Dendritic cell treated with granulocyte-macrophage colony-stimulating factor and Interleukin-4, amounts not matched to agents 40 ng/mL and 50 ng/mL, for 4 days (primary cell): ENCODE measurements around the gene MYL5.

Experiments
- H3K27ac Mint-ChIP-seq: one replicate; pipeline ENCODE4 v1.8.0; 2022; ENCODE audit warnings: mild to moderate bottlenecking, mixed read lengths
- H3K27me3 Mint-ChIP-seq: one replicate; pipeline ENCODE4 v1.8.0; 2022; ENCODE audit warnings: mild to moderate bottlenecking, mixed read lengths
- H3K36me3 Mint-ChIP-seq: one replicate; pipeline ENCODE4 v1.8.0; 2022; ENCODE audit warnings: low read depth, mixed read lengths
- H3K4me1 Mint-ChIP-seq: one replicate; pipeline ENCODE4 v1.8.0; 2022; ENCODE audit warnings: low read depth, mixed read lengths
- H3K4me3 Mint-ChIP-seq: one replicate; pipeline ENCODE4 v1.8.0; 2022; ENCODE audit warnings: mild to moderate bottlenecking, moderate library complexity, mixed read lengths
- H3K9me3 Mint-ChIP-seq: one replicate; pipeline ENCODE4 v1.8.0; 2022; ENCODE audit warnings: mixed read lengths
- intact Hi-C: fragments of 100-400 bp; cut with micrococcal nuclease; formaldehyde crosslinking; loops from one replicate; pipeline ENCODE4 v1.15.0; 2022

Gene MYL5

DNA sequence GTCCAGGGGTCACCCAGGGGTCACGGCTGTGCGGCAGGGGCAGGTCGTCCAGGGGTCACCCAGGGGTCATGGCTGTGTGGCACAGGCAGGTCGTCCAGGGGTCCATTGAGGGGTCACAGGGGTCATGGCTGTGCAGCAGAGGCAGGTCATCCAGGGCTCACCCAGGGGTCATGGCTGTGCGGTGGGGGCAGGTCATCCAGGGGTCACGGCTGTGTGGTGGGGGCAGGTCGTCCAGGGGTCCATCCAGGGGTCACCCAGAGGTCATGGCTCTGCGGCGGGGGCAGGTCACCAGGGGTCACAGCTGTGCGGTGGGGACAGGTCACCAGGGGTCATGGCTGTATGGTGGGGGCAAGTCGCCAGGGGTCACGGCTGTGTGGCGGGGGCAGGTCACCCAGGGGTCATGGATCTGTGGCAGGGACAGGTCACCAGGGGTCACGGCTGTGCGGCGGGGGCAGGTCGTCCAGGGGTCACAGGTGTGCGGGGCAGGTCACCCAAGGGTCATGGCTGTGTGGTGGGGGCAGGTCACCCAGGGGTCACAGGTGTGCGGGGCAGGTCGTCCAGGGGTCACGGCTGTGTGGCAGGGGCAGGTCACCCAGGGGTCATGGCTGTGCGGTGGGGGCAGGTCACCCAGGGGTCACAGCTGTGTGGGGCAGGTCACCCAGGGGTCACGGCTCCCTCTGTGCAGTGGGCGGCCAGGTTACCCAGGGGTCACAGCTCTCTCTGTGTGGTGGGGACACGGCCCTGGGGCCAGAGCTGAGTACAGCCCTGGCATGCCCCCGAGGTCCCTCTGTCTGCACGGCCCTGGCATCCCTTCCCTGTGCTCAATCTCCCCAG is 16.3 kb upstream of the MYL5 start:
- Mint-ChIP-seq H3K4me3 (no peak overlapping the region), H3K36me3 (no peaks in the 10 kb centered on the region), H3K27me3 (peaks cover 1% of the 10 kb centered on the region), H3K9me3 (no peaks in the 10 kb centered on the region), H3K4me1 (peaks cover 3% of the 10 kb centered on the region), H3K27ac (no peak overlapping the region)
- intact Hi-C loops: no loop called here

DNA sequence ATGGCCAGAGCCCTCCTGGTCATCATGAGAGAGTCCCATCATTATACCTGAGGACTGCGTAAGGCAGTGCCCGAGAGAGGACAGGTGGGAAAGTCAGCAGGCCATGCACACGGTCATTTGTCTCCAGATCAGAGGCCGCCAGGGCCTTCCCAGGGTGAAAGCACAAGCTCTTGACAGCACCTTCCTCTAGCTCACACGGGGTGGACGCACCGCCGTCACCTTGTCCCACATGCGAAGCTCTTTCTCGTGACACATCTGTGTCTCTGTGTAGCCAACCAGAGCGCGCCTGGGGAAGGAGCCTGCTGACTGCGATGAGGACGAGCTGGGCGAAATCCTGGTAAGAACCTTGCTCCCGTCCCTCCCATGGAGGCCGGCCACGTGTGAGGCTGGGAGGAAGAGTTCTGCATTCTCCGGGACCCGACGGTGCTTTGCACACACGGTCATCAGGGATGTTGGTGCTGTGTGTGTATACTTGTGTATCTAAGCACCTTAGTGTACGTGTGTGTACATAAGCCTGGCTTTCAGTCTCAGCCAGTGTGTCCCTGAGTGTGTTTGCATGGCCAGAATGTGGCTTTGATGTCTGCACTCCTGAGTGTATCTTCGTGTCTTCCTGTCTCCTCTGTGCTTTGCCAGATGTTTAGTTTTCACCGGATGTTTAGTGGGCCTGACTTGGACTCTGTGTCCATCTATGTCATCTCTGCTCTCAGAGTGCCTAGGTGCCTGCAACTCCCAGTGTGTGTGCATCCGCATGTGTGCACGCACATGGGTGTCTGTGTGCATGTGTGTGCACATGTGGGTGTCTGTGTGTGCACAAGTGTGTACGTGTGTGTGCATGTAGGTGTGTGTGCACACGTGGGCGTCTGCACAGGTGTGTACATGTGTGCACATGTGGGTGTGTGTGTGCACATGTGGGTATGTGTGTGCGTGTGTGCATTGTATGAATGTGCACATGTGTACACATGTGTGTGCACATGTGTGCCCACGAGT is 15.4 kb upstream of the MYL5 start:
- peaks cover 6% of the 10 kb centered on the region for H3K4me1 Mint-ChIP-seq
- H3K9me3 Mint-ChIP-seq: no peaks in the 10 kb centered on the region
- intact Hi-C loops: no loop called here
- no peak overlapping the region for H3K4me3 Mint-ChIP-seq
- peaks cover 3% of the 10 kb centered on the region for H3K27me3 Mint-ChIP-seq
- no peak overlapping the region for H3K27ac Mint-ChIP-seq
- H3K36me3 Mint-ChIP-seq: no peaks in the 10 kb centered on the region

DNA sequence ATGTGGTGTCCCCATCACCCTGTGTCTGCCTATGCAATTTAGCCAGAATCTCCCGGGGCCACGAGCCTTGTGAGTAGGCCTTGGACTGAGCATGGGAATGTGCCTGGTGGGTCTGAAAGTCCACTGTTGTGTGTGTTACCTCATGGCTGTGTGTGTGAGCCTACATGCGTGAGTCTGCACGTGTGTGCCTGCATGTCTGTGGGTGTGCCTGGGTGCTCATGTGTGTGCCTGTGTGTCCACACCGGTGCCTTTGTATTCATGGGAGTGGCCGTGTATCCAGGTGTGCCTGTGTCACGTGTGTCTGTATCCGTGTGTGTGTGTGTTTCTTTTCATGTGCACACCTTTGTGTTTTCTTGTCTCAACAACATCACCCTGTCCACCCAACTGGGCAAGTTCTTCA is 14.5 kb upstream of the MYL5 start:
- H3K27ac Mint-ChIP-seq: no peak overlapping the region

DNA sequence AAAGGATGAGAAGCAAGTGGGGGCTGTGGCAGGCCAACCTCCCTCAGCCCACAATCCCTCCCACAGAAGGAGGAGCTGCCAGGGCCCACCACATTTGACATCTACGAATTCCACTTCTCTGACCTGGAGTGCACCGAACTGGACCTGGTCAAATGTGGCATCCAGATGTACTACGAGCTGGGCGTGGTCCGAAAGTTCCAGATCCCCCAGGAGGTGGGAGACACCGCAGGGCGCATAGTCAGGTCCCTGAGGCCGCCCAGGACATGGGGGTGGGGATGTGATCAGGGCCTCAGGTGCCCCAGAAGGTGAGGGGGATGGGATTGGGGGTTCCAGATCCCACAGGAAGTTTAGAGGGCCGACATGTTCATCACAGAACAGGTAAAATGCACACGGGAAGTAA is 13.9 kb upstream of the MYL5 start:
- Mint-ChIP-seq H3K27me3 (peaks cover 3% of the 10 kb centered on the region), H3K27ac (no peak overlapping the region), H3K4me3 (no peak overlapping the region), H3K36me3 (no peaks in the 10 kb centered on the region), H3K4me1 (peaks cover 11% of the 10 kb centered on the region), H3K9me3 (no peaks in the 10 kb centered on the region)
- intact Hi-C loops: no loop called here

More for the DNA sequence above, 14.5 kb upstream of the MYL5 start:
- H3K27me3 Mint-ChIP-seq: peaks cover 3% of the 10 kb centered on the region
- peaks cover 6% of the 10 kb centered on the region for H3K4me1 Mint-ChIP-seq
- intact Hi-C loops: no loop called here
- H3K9me3 Mint-ChIP-seq: no peaks in the 10 kb centered on the region
- H3K36me3 Mint-ChIP-seq: no peaks in the 10 kb centered on the region
- H3K4me3 Mint-ChIP-seq: no peak overlapping the region

DNA sequence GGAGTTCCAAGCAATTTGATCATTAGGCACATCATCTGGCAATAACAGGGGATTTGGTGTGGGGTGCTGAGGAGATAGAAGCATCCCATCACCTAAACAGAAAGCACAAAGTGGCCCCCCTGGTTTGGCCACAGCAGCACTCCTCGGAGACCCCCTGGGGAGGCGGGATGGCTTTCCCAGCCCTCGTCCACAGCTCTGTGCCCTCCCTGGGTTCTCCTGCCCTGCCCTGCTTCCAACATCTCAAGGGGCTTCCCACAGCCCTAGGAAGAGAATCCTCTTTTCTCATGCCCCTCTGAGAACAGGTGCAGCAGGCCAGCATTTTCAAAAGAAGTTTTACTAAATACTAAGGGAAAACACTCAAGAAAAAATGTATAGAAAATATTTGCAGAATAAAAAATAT is 13.1 kb upstream of the MYL5 start:
- H3K36me3 Mint-ChIP-seq: no peaks in the 10 kb centered on the region
- H3K4me3 Mint-ChIP-seq: no peak overlapping the region
- H3K9me3 Mint-ChIP-seq: no peaks in the 10 kb centered on the region
- H3K27ac Mint-ChIP-seq: no peak overlapping the region
- peaks cover 12% of the 10 kb centered on the region for H3K4me1 Mint-ChIP-seq
- intact Hi-C loops: no loop called here
- peaks cover 3% of the 10 kb centered on the region for H3K27me3 Mint-ChIP-seq

DNA sequence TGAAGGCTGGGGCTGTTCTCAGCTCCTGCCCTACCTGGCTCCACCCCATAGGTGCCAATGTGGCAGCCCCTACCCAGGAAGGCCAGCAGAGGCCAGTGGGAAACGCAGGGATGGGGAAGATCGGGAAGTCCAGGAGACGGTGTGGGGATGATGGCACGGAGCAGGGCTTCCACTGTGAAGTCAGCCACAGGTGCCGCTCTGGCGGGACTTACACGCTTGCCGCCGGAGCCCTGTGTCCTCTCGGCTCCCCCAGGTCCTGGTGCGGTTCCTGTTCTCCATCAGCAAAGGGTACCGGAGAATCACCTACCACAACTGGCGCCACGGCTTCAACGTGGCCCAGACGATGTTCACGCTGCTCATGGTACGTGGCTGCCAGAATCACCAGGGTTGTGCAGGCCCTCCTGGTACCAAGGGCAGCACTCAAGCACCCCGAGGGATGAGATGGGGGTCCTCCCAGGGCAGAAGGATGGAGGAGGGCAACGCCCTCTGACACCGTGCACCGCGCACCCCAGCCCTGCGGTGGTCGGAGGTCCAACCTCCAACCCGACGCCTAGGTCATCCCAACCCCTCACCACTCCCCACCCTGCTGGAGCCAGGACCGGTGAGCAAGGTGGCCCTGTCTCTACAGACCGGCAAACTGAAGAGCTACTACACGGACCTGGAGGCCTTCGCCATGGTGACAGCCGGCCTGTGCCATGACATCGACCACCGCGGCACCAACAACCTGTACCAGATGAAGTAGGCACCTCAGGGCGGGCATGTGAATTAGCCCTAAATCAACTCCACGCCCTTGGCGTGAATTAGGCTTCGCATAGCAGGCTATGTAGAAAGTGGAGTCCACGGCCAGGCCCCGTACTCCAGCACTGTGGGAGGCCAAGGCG is 12.2 kb upstream of the MYL5 start:
- Mint-ChIP-seq H3K4me3 (peak overlapping the region; percentile 82), H3K27ac (no peak overlapping the region), H3K4me1 (peaks cover 12% of the 10 kb centered on the region), H3K27me3 (peaks cover 3% of the 10 kb centered on the region), H3K9me3 (no peaks in the 10 kb centered on the region), H3K36me3 (no peaks in the 10 kb centered on the region)
- intact Hi-C loops: no loop called here

DNA sequence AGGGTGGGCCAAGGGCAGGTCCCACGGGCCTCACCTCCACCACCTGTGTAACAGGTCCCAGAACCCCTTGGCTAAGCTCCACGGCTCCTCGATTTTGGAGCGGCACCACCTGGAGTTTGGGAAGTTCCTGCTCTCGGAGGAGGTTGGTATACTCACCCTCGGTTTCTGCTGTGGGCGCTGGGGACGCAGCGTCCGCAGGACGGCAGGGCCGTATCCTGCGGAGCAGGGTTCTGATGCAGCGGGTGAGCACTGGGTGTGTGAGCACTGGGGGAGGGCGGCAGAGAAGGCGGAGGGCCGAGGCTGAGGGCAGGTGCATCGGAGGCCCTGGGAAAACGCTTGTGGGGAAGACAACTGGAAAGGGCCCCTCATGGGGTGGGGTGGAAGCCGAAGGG is 11.3 kb upstream of the MYL5 start:
- Mint-ChIP-seq H3K27me3 (peaks cover 3% of the 10 kb centered on the region), H3K9me3 (no peaks in the 10 kb centered on the region), H3K27ac (peak overlapping the region; percentile 77), H3K4me1 (peaks cover 12% of the 10 kb centered on the region), H3K4me3 (peak overlapping the region; percentile 82), H3K36me3 (no peaks in the 10 kb centered on the region)
- intact Hi-C loops: no loop called here

DNA sequence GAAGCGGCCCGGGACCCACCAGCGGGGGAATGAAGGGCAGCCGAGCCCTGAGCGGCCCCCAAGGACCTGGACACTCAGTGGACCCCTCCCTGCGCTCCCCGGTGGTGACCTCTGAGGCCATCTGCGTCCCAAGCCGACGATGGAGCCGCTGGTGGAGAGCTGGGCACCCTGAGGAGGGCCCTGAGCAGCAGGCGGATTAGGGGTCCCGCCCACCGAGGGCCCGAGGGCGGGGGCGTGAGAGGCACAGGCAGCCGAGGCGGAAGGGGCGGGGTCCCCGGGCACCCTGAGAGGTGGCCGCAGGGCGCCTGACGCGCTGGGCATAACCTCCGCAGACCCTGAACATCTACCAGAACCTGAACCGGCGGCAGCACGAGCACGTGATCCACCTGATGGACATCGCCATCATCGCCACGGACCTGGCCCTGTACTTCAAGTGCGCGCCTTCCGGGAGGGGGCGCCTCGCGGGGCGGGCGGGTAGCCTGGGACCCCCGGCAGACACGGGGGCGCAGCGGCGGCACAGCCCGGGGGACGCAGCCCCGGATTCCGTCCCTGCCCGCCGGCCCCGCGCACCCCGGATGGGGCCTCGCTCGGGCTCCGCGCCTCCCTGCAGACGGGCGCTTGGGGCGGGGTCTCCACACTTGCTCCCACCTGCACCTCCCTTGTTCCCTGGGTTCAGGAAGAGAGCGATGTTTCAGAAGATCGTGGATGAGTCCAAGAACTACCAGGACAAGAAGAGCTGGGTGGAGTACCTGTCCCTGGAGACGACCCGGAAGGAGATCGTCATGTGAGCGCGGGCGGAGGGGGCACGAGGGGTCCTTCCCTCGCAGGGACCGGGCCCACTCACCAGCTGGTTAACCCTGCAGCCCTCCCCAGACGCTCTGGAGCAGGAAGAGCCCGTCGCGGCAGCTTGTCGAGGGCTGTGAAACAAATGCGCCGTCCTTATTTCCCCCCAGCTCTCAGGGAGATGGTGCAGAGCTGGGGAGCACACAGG is 10.6 kb upstream of the MYL5 start:
- H3K4me1 Mint-ChIP-seq: peaks cover 12% of the 10 kb centered on the region
- H3K36me3 Mint-ChIP-seq: no peaks in the 10 kb centered on the region
- peaks cover 3% of the 10 kb centered on the region for H3K27me3 Mint-ChIP-seq
- peak overlapping the region; percentile 77 for H3K27ac Mint-ChIP-seq
- intact Hi-C loops: no loop called here
- H3K9me3 Mint-ChIP-seq: no peaks in the 10 kb centered on the region
- peak overlapping the region; percentile 82 for H3K4me3 Mint-ChIP-seq

DNA sequence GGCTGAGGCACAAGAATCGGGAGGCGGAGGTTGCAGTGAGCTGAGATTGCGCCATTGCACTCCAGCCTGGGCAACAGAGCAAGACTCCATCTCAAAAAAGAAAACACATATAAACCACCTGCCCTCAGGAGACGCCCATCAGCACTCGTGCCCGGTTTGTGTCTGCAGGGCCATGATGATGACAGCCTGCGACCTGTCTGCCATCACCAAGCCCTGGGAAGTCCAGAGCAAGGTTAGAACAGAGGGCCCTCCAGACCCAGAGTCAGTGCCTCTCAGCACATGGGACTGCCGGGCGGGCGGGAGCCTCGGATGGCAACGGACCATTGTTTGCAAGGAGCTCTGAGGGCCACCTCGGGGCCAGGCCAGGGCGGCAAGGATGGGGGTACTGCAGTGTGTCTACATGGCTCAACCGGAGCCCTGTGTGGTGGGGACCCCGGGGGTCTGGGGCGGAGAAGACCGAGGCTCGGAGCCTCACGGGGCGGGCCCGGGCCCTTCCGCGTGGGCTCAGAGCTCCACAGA is 9.6 kb upstream of the MYL5 start:
- Mint-ChIP-seq H3K9me3 (no peaks in the 10 kb centered on the region), H3K27ac (no peak overlapping the region), H3K4me3 (peak overlapping the region; percentile 10), H3K36me3 (no peaks in the 10 kb centered on the region), H3K4me1 (peaks cover 12% of the 10 kb centered on the region), H3K27me3 (peaks cover 3% of the 10 kb centered on the region)
- intact Hi-C loops: no loop called here

DNA sequence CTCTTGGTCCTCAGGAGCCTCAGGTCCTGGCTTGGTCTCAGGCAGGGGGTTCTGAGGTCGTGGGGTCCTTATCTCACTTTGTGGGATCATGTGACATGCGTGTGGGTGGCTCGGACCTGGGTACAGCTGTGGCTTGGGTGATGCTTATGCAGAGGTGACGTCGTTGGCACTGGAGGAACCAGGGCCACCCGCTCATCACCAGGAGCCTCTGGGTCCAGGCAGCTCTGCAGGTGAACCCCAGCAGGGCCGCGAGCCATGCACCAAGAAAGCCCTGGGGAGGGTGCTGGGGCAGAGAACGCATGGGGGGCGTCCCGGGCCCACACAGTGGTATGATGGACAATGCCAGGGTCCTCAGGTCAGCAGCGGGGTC is 9.0 kb upstream of the MYL5 start:
- H3K27ac Mint-ChIP-seq: no peak overlapping the region
- H3K36me3 Mint-ChIP-seq: no peaks in the 10 kb centered on the region
- H3K27me3 Mint-ChIP-seq: peaks cover 3% of the 10 kb centered on the region
- intact Hi-C loops: no loop called here
- no peaks in the 10 kb centered on the region for H3K9me3 Mint-ChIP-seq
- H3K4me1 Mint-ChIP-seq: peaks cover 12% of the 10 kb centered on the region
- no peak overlapping the region for H3K4me3 Mint-ChIP-seq

DNA sequence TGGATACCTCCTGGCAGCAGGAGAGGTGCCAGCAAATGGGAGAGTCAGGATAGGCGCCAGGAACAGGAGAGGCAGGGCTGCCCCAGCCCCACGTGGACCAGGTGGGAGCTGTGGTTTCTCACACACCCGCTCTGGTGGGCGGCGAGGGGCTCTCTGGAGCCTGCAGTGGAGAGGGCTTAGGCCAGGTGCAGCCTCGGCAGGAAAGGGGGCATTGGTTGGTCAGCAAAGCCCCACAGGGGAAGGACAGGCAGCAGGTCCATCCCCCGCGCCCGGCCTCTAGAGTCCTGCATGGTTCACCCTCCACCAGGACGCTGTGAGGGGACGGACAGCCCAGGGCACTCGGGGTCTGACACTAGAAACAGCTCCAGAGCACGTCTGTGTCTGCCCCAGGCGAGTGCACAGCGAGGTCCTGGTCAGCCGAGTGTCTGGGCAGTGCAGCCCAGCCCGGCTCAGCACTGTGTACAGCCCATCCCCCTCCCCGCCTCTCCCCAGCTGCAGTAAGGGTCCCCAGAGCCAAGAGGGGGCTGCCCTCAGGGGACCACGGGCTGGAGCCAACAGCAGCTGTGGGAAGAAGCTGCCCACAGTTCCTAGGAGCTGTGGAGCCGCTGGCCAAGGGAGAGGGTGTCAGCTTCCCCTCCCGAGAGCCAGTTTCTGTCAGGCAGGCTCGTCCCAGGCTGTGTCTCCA is 8.4 kb upstream of the MYL5 start:
- intact Hi-C loops: no loop called here
- peaks cover 5% of the 10 kb centered on the region for H3K36me3 Mint-ChIP-seq
- H3K27ac Mint-ChIP-seq: no peak overlapping the region
- H3K4me3 Mint-ChIP-seq: no peak overlapping the region
- no peaks in the 10 kb centered on the region for H3K9me3 Mint-ChIP-seq
- H3K4me1 Mint-ChIP-seq: peaks cover 12% of the 10 kb centered on the region
- H3K27me3 Mint-ChIP-seq: peaks cover 3% of the 10 kb centered on the region

DNA sequence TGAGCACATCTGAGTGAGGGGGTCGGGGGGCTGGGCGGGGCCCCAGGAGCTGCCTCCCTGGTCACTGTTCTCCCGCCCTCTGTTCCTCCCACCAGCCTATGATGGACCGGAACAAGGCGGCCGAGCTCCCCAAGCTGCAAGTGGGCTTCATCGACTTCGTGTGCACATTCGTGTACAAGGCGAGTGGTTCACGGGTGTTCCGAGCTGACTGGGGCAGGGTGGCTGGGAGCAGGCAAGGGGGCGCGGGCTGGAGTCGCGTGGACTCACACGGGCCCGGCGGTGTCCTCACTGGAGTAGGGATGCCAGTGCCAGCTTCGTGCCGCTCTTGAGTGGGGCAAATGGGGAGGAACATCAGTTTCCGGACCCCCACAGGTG is 7.9 kb upstream of the MYL5 start:
- peaks cover 3% of the 10 kb centered on the region for H3K27me3 Mint-ChIP-seq
- intact Hi-C loops: no loop called here
- H3K4me3 Mint-ChIP-seq: no peak overlapping the region

More for the DNA sequence above, 7.9 kb upstream of the MYL5 start:
- Mint-ChIP-seq H3K27ac (no peak overlapping the region), H3K4me1 (peaks cover 12% of the 10 kb centered on the region), H3K9me3 (no peaks in the 10 kb centered on the region), H3K36me3 (peaks cover 11% of the 10 kb centered on the region)
